ENCODE measurements around the gene AFF3. TPM values are rescaled to one million over a fixed set of nuclear protein-coding genes. Genes with fewer than 3 reads are reported as not detected.

AFF3 gene
- total RNA-seq, 1 donor from 2014 or later: 44.6 TPM

GRCh38 chr2:99903981-99904380 is 238.4 kb downstream of the AFF3 start:
- Histone ChIP-seq H3K27ac (no peak overlapping the region), H3K27me3 (no peaks in the 10 kb centered on the region), H3K36me3 (no peaks in the 10 kb centered on the region), H3K4me1 (no peaks in the 10 kb centered on the region), H3K4me3 (no peak overlapping the region), H3K9me3 (no peaks in the 10 kb centered on the region)
- DNase-seq: no peak
- ATAC-seq: no peak
- no peak for TF ChIP-seq CTCF (IDR thresholded peaks at IDR 0.05)
- intact Hi-C loops (cut with DNase I): no loop called here

- H3K27me3 ChIP-seq: no peaks in the 10 kb centered on the region
- no peaks in the 10 kb centered on the region for H3K9me3 ChIP-seq
- H3K4me3 ChIP-seq: no peak overlapping the region
- DNase-seq (no peak), ATAC-seq (no peak)
- H3K36me3 ChIP-seq: no peaks in the 10 kb centered on the region
- no peaks in the 10 kb centered on the region for H3K4me1 ChIP-seq
- TF ChIP-seq CTCF (IDR thresholded peaks at IDR 0.05): no peak
- H3K27ac ChIP-seq: no peak overlapping the region
- intact Hi-C loops (cut with DNase I): no loop called here
These were observed 241.8 kb downstream of the AFF3 start for GRCh38 chr2:99900556-99900955.

- no peak for TF ChIP-seq CTCF (IDR thresholded peaks at IDR 0.05)
- Histone ChIP-seq H3K27me3 (no peaks in the 10 kb centered on the region), H3K9me3 (no peaks in the 10 kb centered on the region), H3K4me3 (no peak overlapping the region), H3K36me3 (no peaks in the 10 kb centered on the region), H3K4me1 (no peaks in the 10 kb centered on the region), H3K27ac (no peak overlapping the region)
- DNase-seq: no peak
- no peak for ATAC-seq
- intact Hi-C loops (cut with DNase I): no loop called here
These were observed 242.5 kb downstream of the AFF3 start for GRCh38 chr2:99899882-99900281.

- TF ChIP-seq CTCF (IDR thresholded peaks at IDR 0.05): no peak
- Histone ChIP-seq H3K9me3 (no peaks in the 10 kb centered on the region), H3K27me3 (no peaks in the 10 kb centered on the region), H3K36me3 (no peaks in the 10 kb centered on the region), H3K27ac (no peak overlapping the region), H3K4me3 (no peak overlapping the region), H3K4me1 (no peaks in the 10 kb centered on the region)
- intact Hi-C loops (cut with DNase I): no loop called here
- DNase-seq: no peak
- ATAC-seq: no peak
These were observed 243.1 kb downstream of the AFF3 start for GRCh38 chr2:99899058-99899855.

- intact Hi-C loops (cut with DNase I): no loop called here
- no peaks in the 10 kb centered on the region for H3K36me3 ChIP-seq
- ATAC-seq: peak; percentile 16
- no peak overlapping the region for H3K27ac ChIP-seq
- no peaks in the 10 kb centered on the region for H3K9me3 ChIP-seq
- no peak overlapping the region for H3K4me3 ChIP-seq
- DNase-seq: no peak
- no peaks in the 10 kb centered on the region for H3K4me1 ChIP-seq
- no peak for TF ChIP-seq CTCF (IDR thresholded peaks at IDR 0.05)
- no peaks in the 10 kb centered on the region for H3K27me3 ChIP-seq
These were observed 243.9 kb downstream of the AFF3 start for GRCh38 chr2:99898336-99899048.
